GM23248 (cell line): ENCODE measurements around the gene FN3KRP.

Experiments used
- EZH2 ChIP-seq: fragments of 200-600 bp; sonication (generic); IDR thresholded peaks from 2 replicates; pipeline ENCODE4 v1.6.1; 2018; ENCODE audit warnings: antibody characterized with exemption, mild to moderate bottlenecking; ENCODE audit not compliant: insufficient read depth, poor library complexity, severe bottlenecking
- EZH2phosphoT487 ChIP-seq: fragments of 200-600 bp; sonication (generic); IDR thresholded peaks from 2 replicates; pipeline ENCODE4 v1.6.1; 2018; ENCODE audit warnings: antibody characterized with exemption, moderate library complexity, mild to moderate bottlenecking, low read depth; ENCODE audit not compliant: insufficient read depth

DNA sequence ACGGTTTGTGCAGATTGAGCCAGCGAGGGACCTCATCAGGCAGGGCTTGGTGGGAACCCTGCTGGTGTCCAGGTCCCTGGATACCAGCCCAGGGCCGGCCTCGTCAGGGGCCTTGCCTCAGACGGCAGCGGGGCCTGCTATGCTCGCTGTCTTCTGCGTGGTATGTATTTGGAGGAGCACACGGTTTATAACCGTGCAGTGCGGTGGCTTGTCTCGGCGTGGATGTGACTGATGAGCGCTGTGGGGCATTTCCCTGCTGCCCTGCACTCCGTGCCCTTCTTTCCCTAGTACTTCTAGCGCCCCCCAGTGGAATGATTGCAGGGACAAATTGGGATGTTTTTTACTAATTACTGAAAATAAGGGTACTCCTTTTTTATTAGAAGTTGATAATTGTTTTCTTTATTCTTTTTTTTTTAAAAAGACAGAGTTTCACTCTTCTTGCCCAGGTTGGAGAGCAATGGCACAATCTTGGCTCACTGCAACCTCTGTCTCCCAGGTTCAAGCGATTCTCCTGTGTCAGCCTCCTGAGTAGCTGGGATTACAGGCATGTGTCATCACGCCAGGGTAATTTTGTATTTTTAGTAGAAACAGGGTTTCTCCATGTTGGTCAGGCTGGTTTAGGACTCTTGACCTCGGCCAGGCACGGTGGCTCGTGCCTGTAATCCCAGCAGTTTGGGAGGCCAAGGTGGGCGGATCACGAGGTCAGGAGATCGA lies 50.7 kb downstream of the FN3KRP start:
- TF ChIP-seq EZH2 (no peak), EZH2phosphoT487 (no peak)
